Measurements from ENCODE around the gene NEUROD6.

The NEUROD6 gene

DNA sequence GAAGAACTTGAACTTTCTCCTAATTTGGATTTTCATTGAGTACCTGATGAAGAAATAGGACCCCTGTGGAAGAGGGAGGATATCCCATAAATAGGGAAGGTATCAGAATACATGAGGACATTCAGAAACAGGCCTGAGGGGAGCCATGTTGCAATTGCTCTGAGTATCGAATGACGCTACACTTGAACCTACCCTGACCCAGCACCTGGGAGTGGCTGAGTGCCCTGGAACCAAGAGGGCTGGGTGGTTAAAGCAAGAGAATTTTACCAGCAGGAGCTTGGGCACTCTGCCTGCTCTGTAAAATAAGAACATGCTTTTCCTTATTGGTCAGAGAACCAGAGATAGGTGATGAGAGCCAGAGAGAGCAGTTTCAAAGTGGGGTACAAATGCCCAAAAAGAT is 7.2 kb downstream of the NEUROD6 start:
- no peak for DNase-seq

DNA sequence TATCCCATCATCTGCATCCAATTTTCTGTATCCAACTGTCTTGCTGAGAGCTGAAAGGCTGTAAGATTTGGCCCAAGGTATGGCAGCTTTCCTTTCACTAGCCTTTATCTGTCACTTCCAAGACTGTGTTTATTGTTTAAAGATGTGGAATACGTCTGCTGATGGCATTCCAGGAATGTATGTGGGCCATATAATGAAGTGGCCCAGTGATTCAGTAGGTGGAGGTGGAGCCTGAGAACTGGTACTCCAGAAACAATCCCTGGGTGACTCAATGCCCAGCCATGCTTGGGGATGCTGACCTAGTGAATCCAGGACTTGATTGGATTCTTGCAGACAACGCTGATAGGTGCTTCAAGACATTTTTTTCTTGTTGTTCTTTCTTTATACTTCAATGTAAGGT is 13.5 kb downstream of the NEUROD6 start:
- DNase-seq: no peak

DNA sequence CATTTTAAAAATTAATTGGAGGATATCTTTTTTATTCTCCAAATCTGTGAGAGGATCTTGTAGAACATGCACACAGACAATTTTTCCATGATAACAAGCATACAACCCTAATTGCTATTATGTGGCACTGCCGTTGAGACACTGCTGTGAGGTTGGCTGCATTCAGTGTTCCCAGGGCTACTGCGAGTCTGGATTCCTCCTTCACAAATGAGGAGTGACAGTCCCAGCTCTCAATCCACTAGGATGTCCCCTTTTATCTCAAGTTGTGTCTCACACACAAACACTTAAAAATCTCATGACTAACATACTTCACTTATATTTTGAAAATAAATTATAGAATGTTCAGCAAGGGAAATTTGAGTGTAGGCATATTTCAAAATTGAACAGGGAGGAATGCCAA is 14.1 kb downstream of the NEUROD6 start:
- no peak for DNase-seq

DNA sequence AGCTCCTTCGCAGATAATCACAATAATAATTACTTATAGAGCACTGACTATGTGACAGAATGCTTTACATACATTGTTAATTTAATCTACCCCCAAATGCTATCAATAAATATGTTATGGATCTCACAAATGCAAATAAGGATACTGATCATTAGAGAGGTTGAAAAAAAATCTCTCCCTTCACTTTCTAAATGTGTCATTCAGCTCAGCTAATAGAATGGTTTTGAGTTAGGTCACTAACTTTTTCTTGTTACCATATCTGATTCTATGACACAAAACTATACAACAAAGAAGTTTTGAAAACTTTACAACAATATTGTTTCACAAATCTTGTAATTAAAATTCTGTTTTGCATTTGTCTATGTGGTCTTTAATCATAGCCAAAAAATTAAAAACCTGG is 17.4 kb downstream of the NEUROD6 start:
- DNase-seq: no peak

DNA sequence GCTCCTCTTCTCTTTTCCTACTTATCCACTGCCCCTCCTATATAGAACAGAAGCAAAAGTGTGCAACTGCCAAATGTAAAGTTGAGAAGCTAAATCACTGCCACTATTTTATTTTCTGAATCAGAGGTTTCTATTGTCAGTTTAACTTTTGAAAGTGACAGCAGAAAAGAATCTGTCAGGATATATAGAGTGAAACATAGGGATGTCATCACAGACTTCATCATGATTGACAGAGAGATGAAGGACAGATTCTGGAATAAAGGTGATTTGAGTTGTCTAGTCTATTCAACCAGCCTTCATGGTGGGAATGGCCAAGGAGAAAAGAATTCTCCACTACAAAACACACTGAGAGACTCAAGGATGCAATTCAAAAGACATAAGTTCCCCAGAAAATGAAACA is 19.9 kb downstream of the NEUROD6 start:
- DNase-seq: no peak

DNA sequence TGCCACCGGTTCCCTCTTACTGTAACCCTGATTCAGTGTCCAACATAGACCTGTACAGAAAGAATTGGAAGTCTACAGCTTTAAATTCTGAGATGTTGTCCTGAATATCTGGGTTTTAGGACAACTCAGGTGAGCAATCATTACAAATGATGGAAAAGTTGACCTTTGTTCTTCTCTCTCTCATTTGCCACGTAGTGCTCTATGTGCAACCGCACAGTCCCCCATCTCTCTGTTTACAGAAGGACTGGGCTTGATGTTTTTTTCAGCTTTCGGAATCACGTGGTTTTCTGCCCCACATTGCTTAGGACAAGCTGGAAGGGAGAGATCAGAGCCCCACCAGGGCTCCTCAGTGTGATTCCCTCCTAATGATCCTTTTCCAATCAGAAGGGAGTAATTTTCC is 22.2 kb downstream of the NEUROD6 start:
- DNase-seq: no peak

DNA sequence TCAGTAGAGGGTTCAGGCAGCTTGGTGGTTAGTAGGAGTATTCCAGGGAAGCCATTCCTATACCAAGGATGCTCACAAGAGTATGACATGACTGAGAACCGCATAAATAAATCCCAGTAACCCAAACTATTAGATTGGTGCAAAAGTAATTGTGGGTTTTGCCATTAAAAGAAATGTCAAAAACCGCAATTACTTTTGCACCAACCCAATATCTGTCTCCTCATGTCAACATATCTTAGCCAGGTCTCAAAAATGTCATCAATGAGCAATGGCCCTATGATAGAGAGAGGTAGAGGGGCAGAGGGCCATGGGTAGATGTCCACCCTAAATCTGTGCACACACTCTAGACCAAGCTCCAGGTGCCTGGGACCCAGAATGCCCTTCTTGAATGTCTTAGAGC is 23.6 kb downstream of the NEUROD6 start:
- DNase-seq: no peak

DNA sequence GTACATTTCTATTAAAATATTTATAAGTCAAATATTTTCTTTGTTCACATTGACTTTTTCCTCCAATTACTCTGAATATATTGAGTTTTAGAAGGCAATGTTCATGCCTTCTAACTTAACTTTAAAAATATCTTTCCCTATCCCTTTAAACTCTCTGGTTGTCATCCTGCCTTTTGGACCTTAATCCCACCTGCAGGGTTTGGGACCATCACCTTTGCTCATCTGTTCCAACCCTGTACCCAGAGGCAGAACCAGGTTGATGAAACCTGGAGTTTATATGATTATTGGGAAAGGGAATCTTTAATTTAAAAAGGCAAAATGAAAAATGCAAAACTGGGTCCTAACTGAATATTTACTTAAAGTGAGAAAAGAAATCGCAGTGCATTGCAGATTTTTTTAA is 24.8 kb downstream of the NEUROD6 start:
- no peak for DNase-seq

DNA sequence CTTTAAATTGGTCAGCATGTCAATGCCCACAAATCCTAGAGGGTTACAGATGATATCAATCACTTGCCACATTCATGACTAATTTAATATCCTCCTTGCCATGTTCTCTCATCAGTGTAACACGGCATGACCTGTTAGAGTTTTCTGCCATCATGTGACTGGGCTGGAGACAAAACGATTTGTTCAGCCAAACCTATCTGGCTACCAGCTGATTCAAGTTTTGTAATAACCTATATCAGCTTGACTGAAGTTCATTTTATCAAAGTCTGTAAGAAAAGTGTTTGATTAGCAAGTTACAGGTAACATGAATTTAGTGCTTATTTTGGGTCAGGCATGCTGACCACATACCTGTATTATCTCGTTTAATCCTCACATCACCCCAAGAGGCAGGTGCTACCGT is 25.7 kb downstream of the NEUROD6 start:
- DNase-seq: no peak

DNA sequence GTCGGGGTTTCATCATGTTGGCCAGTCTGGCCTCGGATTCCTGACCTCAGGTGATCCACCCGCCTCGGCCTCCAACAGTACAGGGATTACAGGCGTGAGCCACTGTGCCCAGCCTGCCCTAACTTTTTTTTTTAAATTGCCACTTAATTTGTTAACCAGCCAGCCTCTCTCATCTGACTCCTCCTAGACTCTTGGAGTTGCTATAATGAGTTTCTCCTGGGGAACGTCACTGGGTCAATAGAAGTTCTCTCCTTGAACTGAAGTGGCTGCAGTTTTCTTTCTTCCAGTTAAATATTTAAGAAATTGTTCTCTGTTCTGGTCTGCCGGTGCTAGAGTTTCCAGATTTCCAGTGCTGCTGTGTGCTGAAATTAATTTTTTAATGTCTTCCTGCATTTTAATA is 27.6 kb downstream of the NEUROD6 start:
- no peak for DNase-seq

DNA sequence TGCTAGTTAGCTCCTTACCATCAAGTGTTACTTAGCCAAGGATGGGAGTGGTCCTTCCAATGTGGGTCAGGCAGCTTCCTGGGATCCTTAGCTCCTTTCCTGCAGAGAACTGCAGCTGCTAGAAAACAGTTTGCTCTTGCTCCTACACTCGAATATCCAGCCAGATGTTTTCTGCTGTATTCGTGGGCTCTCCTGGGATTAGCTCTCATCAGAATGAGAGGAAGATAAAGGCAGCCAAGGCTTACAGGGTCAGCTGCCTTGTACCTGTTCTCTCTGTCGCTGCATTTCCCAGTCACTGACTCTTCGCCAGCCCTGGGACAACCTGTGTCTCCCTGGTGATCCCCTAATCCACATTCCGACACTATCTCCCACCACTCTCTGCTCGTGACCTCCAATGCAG is 29.0 kb downstream of the NEUROD6 start:
- DNase-seq: no peak

DNA sequence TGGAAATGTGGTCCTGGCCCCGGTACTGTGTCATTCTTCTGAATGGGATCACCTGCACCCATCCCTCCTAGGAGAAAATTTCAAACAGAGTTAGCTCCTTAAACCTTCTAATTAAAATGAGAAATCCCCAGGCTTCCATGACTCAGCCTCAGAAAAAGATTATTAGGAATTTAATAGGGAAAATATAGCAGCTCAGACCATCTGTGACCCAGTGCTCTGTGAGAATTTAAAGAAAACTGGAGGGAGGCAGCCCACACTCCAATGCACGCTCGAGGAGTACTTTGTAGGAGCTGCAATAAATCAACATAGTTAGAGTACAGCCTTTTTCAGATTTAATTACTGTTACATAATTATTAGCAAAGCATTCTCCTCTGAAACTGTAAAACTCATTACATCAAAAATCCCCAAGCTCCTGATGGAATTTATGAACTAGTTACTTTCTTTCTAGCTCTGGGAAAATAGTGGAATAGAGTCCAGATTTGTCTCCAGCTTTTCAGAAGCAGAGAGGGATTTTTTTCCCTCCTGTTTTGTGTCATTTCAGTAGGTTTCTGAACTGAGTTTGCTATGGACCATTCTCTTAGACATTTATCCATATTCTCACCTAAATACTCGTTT is 30.1 kb downstream of the NEUROD6 start:
- no peak for DNase-seq

DNA sequence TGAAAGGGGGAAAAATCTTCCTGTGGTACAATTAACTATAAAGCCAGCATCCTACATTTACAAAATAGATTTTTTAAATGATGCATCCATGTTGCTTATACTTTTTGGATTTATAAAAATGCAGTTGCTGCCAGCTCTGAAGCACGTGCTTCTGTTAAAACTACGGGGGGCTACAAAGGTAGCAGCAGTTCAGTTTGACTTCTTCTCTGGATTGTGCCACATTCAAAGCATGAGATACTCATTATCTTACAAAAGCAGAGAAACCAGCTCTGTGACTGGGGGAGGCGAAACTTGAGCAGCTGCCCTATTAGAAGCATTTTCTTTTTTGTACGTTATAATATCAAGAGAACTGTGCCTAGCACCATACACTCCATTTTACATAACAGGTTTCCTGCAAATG is 31.1 kb downstream of the NEUROD6 start:
- DNase-seq: no peak

DNA sequence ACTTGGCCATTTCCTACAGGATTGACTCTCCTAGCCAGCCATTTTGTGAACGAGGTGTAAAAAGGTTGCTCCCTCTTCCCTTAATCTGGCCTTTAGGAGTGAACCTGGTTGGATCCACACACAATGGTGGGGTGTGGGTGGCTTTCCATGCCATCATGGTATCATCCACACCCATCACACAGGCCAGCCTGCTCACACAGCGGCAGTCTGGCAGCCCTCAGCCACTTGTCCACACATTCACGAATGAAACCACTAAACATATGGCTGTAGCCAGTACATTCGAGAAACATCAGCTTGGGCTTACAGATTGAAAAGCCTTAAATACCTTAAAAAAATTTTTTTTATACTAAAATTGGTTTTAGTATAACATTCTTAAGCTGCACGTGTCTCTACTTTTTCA is 31.9 kb downstream of the NEUROD6 start:
- no peak for DNase-seq

DNA sequence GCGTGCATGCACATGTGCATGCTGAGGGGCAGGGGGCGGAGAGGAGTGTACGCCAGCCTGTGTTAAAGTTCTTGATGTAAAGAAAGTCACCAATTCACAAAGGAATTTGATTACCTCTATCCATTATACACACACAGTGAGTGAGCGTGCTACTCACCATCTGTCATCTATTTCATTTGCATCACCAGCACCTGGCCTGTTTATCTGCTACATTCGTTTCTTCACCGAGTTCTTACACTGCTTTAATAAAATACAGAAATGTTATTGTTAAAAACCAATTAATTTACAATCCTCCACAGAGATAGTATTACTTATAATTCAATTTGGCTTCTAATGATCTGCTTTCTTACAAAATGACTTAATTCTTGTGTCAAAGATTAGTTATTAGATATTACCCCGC is 32.6 kb downstream of the NEUROD6 start:
- no peak for DNase-seq

DNA sequence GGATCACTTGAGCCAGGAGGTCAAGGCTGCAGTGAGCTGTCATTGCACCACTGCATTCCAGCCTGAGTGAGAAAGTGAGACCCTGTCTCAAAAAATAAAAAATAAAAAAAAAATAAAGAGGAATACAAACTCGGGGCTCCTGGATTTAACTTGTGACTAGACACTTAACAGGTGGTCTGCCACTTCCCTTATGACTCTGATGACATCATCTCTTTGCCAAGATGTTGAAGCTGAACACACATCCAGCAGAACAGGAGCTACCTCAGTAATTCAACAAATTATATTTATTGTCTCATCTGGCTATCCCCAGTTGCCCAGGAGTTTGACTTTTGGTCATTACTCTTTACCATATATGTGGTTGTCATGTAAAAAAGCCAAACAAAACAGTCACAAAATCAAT is 35.3 kb downstream of the NEUROD6 start:
- no peak for DNase-seq

DNA sequence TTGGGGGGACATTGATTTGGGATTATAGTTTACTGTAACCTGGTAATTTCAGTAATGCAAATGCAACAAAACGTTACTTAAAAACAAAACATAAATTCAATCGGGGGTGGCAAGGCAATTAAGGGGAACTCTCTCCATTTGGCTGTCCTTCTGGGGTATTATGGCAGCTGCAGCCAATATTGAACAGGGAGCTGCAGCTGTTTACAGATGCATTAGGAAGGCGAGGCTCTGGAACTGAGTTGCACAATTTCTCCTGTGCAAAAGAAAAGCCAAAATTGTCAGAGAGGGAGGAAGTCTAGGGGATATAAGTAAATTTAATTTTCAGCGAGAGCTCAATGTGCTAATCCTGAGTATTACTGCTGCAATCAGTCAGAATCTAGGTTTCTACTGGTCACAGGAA is 36.1 kb downstream of the NEUROD6 start:
- no peak for DNase-seq

DNA sequence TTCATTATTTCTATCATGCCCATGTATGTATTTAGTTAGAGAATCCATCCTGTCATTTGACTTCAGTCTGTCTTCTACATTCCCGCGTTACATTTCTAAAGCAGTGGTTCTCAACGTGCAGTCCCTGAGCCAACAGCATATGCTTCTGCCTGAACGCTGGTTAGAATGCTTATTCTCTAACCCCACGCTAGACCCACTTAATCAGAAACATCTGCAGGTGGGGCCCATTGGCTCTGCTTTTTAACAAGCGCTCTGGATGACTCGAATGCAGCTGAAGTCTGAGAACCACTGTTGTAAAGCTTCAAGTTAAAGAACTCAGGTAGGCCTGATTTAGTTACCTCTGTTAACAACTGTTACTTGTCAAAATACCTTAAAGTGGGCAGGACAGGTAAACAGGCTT is 38.2 kb downstream of the NEUROD6 start:
- DNase-seq: no peak

DNA sequence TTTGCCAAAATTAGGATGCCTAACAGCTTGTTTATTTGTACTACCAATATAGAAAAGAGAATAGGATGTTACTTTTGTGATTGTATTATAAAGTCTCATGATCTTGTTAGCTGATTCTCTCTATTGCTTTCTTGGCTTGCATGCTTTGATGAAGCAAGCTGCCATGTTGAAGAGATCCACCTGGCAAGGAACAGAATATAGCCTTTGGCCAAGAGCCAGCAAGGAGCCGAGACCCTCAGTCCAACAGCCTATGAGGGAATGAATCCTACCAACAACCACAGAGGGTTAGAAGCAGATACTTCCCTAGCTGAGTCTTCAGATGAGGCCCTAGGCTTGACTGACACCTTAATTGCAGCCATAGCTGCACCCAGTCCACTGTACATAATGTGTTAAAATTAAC is 41.2 kb downstream of the NEUROD6 start:
- DNase-seq: no peak

DNA sequence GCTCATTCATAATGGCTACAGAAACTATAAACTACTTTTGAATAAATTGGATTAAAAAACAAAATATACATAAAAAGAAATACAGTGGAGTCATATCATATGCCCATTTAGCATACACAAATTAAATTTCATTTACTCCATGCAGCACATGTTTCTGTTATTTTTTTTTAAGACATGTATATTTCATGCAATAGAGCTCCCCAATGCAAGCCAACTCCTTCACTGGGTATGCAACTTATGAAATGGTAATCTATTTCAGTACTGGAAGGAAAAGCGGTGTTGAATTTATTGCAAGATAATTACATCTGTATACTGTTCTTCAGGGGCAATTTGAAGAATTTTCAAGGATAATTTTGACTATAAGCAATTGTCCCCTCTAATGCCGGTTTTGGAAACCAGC is 49.9 kb downstream of the NEUROD6 start:
- no peak for DNase-seq
